GM18861 (cell line): Measurements from ENCODE around the gene KRTAP4-4.
"Not testable (repeated sequence)": the region's sequence is repeated elsewhere in the genome, so short reads cannot be mapped to it uniquely, and the experiment has no call there.

Source experiments
- ATAC-seq: cut with Tn5 transposase; IDR thresholded peaks from one replicate; pipeline ENCODE4 v1.9.1; 2021; ENCODE audit not compliant: unreplicated experiment

Gene KRTAP4-4

GRCh38 chr17:41160648-41161047, at the start of gene KRTAP4-4:
Gene KRTAP4-4, minus strand, starts transcription at chr17:41160748. Its CDS starts 57 bp downstream, at chr17:41160691.
- no peak for ATAC-seq

- no peak for ATAC-seq
These were observed 39.0 kb upstream of the KRTAP4-4 start for GRCh38 chr17:41199421-41200078.

- no peak for ATAC-seq
These were observed 35.5 kb upstream of the KRTAP4-4 start for GRCh38 chr17:41196068-41196467.

- no peak for ATAC-seq
These were observed 29.8 kb upstream of the KRTAP4-4 start for GRCh38 chr17:41190328-41190727.

GRCh38 chr17:41189837-41190318, 29.3 kb upstream of the KRTAP4-4 start, which contains the start of gene KRTAP9-1:
Gene KRTAP9-1, plus strand, starts transcription at chr17:41189887. Its CDS starts 0 bp downstream, at chr17:41189887.
- ATAC-seq = not testable (repeated sequence)

- ATAC-seq = no peak
These were observed 26.3 kb upstream of the KRTAP4-4 start for GRCh38 chr17:41186872-41187271.

GRCh38 chr17:41185001-41185400, 24.5 kb upstream of the KRTAP4-4 start:
- no peak for ATAC-seq

GRCh38 chr17:41184480-41184961, 24.0 kb upstream of the KRTAP4-4 start, which contains the start of gene KRTAP4-1:
Gene KRTAP4-1, minus strand, starts transcription at chr17:41184911. Its CDS starts 57 bp downstream, at chr17:41184854.
- ATAC-seq = no peak

- no peak for ATAC-seq
These were observed 18.5 kb upstream of the KRTAP4-4 start for GRCh38 chr17:41178843-41179616.

GRCh38 chr17:41178341-41178740, 17.8 kb upstream of the KRTAP4-4 start:
- no peak for ATAC-seq

GRCh38 chr17:41177727-41178271, 17.3 kb upstream of the KRTAP4-4 start, which contains the start of gene KRTAP4-2:
Gene KRTAP4-2, minus strand, starts transcription at chr17:41178221. Its CDS starts 57 bp downstream, at chr17:41178164.
- no peak for ATAC-seq

GRCh38 chr17:41176744-41177387, 16.3 kb upstream of the KRTAP4-4 start:
- no peak for ATAC-seq

- ATAC-seq = no peak
These were observed 11.3 kb upstream of the KRTAP4-4 start for GRCh38 chr17:41171886-41172285.

- ATAC-seq = no peak
These were observed 7.6 kb upstream of the KRTAP4-4 start, which contains the start of gene KRTAP4-3 for GRCh38 chr17:41168121-41168520. Gene KRTAP4-3, minus strand, starts transcription at chr17:41168221. Its CDS starts 49 bp downstream, at chr17:41168172.

GRCh38 chr17:41167561-41167960, 7.0 kb upstream of the KRTAP4-4 start:
- ATAC-seq = no peak

GRCh38 chr17:41163828-41164227, 3.3 kb upstream of the KRTAP4-4 start:
- ATAC-seq = no peak

GRCh38 chr17:41160190-41160589, 358 bp downstream of the KRTAP4-4 start:
- ATAC-seq = not testable (repeated sequence)

- no peak for ATAC-seq
These were observed 6.7 kb downstream of the KRTAP4-4 start for GRCh38 chr17:41153856-41154255.

GRCh38 chr17:41151525-41151924, 9.0 kb downstream of the KRTAP4-4 start:
- no peak for ATAC-seq

- ATAC-seq = no peak
These were observed 10.5 kb downstream of the KRTAP4-4 start for GRCh38 chr17:41150026-41150425.

- ATAC-seq = no peak
These were observed 10.9 kb downstream of the KRTAP4-4 start, which contains the start of gene KRTAP4-5 for GRCh38 chr17:41149652-41149985. Gene KRTAP4-5, minus strand, starts transcription at chr17:41149825. Its CDS starts 58 bp downstream, at chr17:41149767.
